ENCODE data around the gene OGFR. TPM values are rescaled to one million over a fixed set of nuclear protein-coding genes. Genes with fewer than 3 reads are reported as not detected.

Gene OGFR
- polyA plus RNA-seq, 1 donor (not counting 4 experiments of a cell fraction or from before 2014, with no cell fraction given) = 39.8 TPM

DNA sequence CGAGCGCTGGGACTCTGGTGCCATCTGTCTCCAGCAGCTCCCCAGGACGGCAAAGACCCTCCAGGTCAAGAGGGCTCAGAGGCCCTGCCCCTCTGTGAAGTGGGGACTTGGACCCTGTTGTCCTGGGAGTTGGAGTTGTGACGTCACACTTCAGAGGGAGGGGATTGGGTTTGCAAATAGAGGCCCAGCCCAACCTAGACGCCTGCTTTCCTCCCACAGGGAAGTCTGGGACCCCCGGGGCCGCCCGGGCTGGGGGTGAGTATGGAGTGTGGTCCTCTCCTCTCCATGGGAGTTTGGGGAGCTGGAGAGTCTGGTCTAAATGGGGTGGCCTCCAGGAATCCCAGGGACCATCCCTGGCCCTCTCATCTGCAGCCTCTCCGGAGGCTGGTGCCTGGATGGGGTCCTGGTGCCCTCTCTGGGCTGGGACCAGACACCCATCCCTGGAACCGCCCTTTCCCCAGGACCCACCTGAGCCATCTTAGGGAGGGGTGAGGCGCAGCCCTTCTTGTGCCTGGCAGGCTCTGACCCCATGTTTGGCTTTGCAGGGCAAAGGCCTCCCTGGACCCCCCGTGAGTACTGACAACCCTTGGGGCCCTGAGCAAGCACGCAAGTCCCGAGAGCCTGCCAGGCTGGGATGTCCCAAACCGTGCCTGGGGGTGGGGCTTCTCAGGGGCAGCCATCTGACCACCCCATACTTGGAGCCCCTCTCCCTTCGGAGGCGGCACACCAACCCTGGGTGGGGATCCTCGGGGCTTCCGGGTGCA lies 16.5 kb downstream of the OGFR start:
- Histone ChIP-seq H3K27me3 (ENCODE audit: control insufficient read depth, extremely low read depth, insufficient read depth, low read length) (peaks cover 31% of the 10 kb centered on the region), H3K9ac (ENCODE audit: control insufficient read depth, extremely low read depth, insufficient read depth, low read length) (no peak overlapping the region), H3K27ac (ENCODE audit: control insufficient read depth, insufficient read depth, low read length) (no peak overlapping the region), H3K36me3 (ENCODE audit: control insufficient read depth in 2 of 2, extremely low read depth in 1 of 2, insufficient read depth in 2 of 2, low read length in 2 of 2) (no peaks in the 10 kb centered on the region), H3K4me1 (ENCODE audit: control insufficient read depth, extremely low read depth, insufficient read depth, low read length) (peaks cover 15% of the 10 kb centered on the region), H4K20me1 (ENCODE audit: control insufficient read depth, extremely low read depth, insufficient read depth, low read length) (no peaks in the 10 kb centered on the region), H3K9me1 (ENCODE audit: control insufficient read depth, extremely low read depth, insufficient read depth, low read length) (no peaks in the 10 kb centered on the region), H3K9me3 (ENCODE audit: control insufficient read depth, low read depth, low read length) (no peaks in the 10 kb centered on the region), H3K79me2 (ENCODE audit: control insufficient read depth, insufficient read depth, low read length) (no peaks in the 10 kb centered on the region), H3K4me3 (ENCODE audit: control insufficient read depth in 2 of 3, extremely low read depth in 1 of 3, insufficient read depth in 2 of 3, low read depth in 1 of 3, low read length in 3 of 3) (no peak overlapping the region), H2AFZ (ENCODE audit: control insufficient read depth, low read length) (no peak overlapping the region), H3K4me2 (ENCODE audit: control insufficient read depth, extremely low read depth, insufficient read depth, low read depth, low read length) (no peak overlapping the region)
- no peak for FAIRE-seq
- DNase-seq (ENCODE audit: low read depth, low spot score) = no peak
- dilution Hi-C loops (cut with MboI; ENCODE audit: extremely low pct_ligation_motif_present, low sequenced_read_pairs) = no loop called here
- TF ChIP-seq, protein P1, sequence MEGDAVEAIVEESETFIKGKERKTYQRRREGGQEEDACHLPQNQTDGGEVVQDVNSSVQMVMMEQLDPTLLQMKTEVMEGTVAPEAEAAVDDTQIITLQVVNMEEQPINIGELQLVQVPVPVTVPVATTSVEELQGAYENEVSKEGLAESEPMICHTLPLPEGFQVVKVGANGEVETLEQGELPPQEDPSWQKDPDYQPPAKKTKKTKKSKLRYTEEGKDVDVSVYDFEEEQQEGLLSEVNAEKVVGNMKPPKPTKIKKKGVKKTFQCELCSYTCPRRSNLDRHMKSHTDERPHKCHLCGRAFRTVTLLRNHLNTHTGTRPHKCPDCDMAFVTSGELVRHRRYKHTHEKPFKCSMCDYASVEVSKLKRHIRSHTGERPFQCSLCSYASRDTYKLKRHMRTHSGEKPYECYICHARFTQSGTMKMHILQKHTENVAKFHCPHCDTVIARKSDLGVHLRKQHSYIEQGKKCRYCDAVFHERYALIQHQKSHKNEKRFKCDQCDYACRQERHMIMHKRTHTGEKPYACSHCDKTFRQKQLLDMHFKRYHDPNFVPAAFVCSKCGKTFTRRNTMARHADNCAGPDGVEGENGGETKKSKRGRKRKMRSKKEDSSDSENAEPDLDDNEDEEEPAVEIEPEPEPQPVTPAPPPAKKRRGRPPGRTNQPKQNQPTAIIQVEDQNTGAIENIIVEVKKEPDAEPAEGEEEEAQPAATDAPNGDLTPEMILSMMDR (optimal IDR thresholded peaks at IDR 0.05 in 1 of 3, IDR thresholded peaks at IDR 0.05 in 1 of 3, conservative IDR thresholded peaks at IDR 0.05 in 1 of 3; ENCODE audit: extremely low read depth in 1 of 3, insufficient read depth in 2 of 3, low read length in 3 of 3) = no peak

DNA sequence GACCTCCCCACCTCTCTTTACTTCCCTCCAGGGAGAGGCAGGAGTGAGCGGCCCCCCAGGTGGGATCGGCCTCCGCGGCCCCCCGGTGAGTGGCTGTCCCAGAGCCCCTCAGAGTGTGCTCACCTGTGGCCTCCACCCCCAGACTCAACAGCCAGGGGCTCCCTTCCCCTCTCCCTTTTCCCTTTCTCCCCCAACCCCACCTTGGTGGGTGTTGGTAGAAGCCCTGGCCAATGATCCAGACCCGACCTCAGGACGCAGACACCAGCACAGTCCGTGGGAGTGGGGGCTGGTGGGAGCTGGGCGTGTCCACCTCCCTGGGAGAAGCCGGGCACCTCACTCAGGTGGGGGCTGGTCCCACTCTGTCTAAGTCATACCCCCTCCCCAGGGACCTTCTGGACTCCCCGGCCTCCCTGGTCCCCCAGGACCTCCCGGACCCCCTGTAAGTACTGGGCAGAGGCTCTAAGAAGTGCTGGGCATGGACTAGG lies 17.1 kb downstream of the OGFR start:
- no peaks in the 10 kb centered on the region for H3K9me3 ChIP-seq (ENCODE audit: control insufficient read depth, low read depth, low read length)
- peaks cover 15% of the 10 kb centered on the region for H3K4me1 ChIP-seq (ENCODE audit: control insufficient read depth, extremely low read depth, insufficient read depth, low read length)
- H3K27me3 ChIP-seq (ENCODE audit: control insufficient read depth, extremely low read depth, insufficient read depth, low read length) = peaks cover 25% of the 10 kb centered on the region
- no peaks in the 10 kb centered on the region for H3K9me1 ChIP-seq (ENCODE audit: control insufficient read depth, extremely low read depth, insufficient read depth, low read length)
- no peaks in the 10 kb centered on the region for H4K20me1 ChIP-seq (ENCODE audit: control insufficient read depth, extremely low read depth, insufficient read depth, low read length)
- dilution Hi-C loops (cut with MboI; ENCODE audit: extremely low pct_ligation_motif_present, low sequenced_read_pairs) = no loop called here
- no peak overlapping the region for H3K27ac ChIP-seq (ENCODE audit: control insufficient read depth, insufficient read depth, low read length)
- H3K4me2 ChIP-seq (ENCODE audit: control insufficient read depth, extremely low read depth, insufficient read depth, low read depth, low read length) = no peak overlapping the region
- no peak for DNase-seq (ENCODE audit: low read depth, low spot score)
- no peak overlapping the region for H2AFZ ChIP-seq (ENCODE audit: control insufficient read depth, low read length)
- FAIRE-seq = no peak
- no peak overlapping the region for H3K4me3 ChIP-seq (ENCODE audit: control insufficient read depth in 2 of 3, extremely low read depth in 1 of 3, insufficient read depth in 2 of 3, low read depth in 1 of 3, low read length in 3 of 3)
- TF ChIP-seq, protein P1 (optimal IDR thresholded peaks at IDR 0.05 in 1 of 3, IDR thresholded peaks at IDR 0.05 in 1 of 3, conservative IDR thresholded peaks at IDR 0.05 in 1 of 3; ENCODE audit: extremely low read depth in 1 of 3, insufficient read depth in 2 of 3, low read length in 3 of 3) = no peak
- TF ChIP-seq EZH2 (IDR thresholded peaks at IDR 0.05; ENCODE audit: low read length) = no peak
- H3K79me2 ChIP-seq (ENCODE audit: control insufficient read depth, insufficient read depth, low read length) = no peaks in the 10 kb centered on the region
- H3K36me3 ChIP-seq (ENCODE audit: control insufficient read depth in 2 of 2, extremely low read depth in 1 of 2, insufficient read depth in 2 of 2, low read length in 2 of 2) = no peaks in the 10 kb centered on the region
- H3K9ac ChIP-seq (ENCODE audit: control insufficient read depth, extremely low read depth, insufficient read depth, low read length) = no peak overlapping the region

Measured in keratinocyte (primary cell).